NCI-H748 (cell line): ENCODE measurements around the gene SRGAP1.
A peak's percentile ranks its signal among the peaks of the same experiment; 100 is the strongest.
"Not testable (repeated sequence)": the region's sequence is repeated elsewhere in the genome, so short reads cannot be mapped to it uniquely, and the experiment has no call there.

Experiments used
- DNase-seq: peaks from one replicate; lab custom pipeline; 2025; ENCODE audit not compliant: unreplicated experiment; lab: John Stamatoyannopoulos, UW

SRGAP1 gene

GRCh38 chr12:63836936-63837335 lies 7.6 kb upstream of the SRGAP1 start:
- DNase-seq: no peak

GRCh38 chr12:63838411-63838810 lies 6.1 kb upstream of the SRGAP1 start:
- no peak for DNase-seq

- no peak for DNase-seq
These were observed 3.5 kb upstream of the SRGAP1 start for GRCh38 chr12:63841011-63841410.

- DNase-seq: no peak
These were observed 2.9 kb upstream of the SRGAP1 start for GRCh38 chr12:63841571-63841970.

GRCh38 chr12:63842750-63843149 lies 1.8 kb upstream of the SRGAP1 start:
- DNase-seq: not testable (repeated sequence)

GRCh38 chr12:63843254-63843720 lies 1.2 kb upstream of the SRGAP1 start:
- DNase-seq: peak; percentile 93

GRCh38 chr12:63843721-63844390 lies 644 bp upstream of the SRGAP1 start:
- DNase-seq: peak; percentile 100

GRCh38 chr12:63845726-63846125 lies 1.2 kb downstream of the SRGAP1 start:
- DNase-seq: peak; percentile 65

GRCh38 chr12:63846238-63846967 lies 1.9 kb downstream of the SRGAP1 start:
- peak; percentile 64 for DNase-seq

GRCh38 chr12:63848450-63848849 lies 4.0 kb downstream of the SRGAP1 start:
- DNase-seq: no peak

- no peak for DNase-seq
These were observed 4.7 kb downstream of the SRGAP1 start for GRCh38 chr12:63849106-63849620.

- no peak for DNase-seq
These were observed 5.1 kb downstream of the SRGAP1 start for GRCh38 chr12:63849641-63850040.

- no peak for DNase-seq
These were observed 9.5 kb downstream of the SRGAP1 start for GRCh38 chr12:63853978-63854377.

GRCh38 chr12:63855299-63855698 lies 10.8 kb downstream of the SRGAP1 start:
- DNase-seq: no peak

- DNase-seq: no peak
These were observed 13.5 kb downstream of the SRGAP1 start for GRCh38 chr12:63857771-63858670.

GRCh38 chr12:63859880-63860279 lies 15.4 kb downstream of the SRGAP1 start:
- not testable (repeated sequence) for DNase-seq

- no peak for DNase-seq
These were observed 17.9 kb downstream of the SRGAP1 start for GRCh38 chr12:63862187-63862968.

GRCh38 chr12:63862969-63863230 lies 18.4 kb downstream of the SRGAP1 start:
- no peak for DNase-seq

GRCh38 chr12:63863658-63864453 lies 19.4 kb downstream of the SRGAP1 start:
- no peak for DNase-seq

- no peak for DNase-seq
These were observed 19.9 kb downstream of the SRGAP1 start for GRCh38 chr12:63864454-63864706.
